Mesendoderm (in vitro differentiated cells): Measurements from ENCODE around the gene ACOT7.

Source experiments
- DNase-seq: peaks from one replicate; pipeline ENCODE4 v3.0.0; 2013
- H2AK5ac ChIP-seq: 2 replicates; pipeline ENCODE4 v1.6.1; 2013; ENCODE audit warnings: low read length, inconsistent platforms
- H2BK120ac ChIP-seq: 2 replicates; pipeline ENCODE4 v1.6.1; 2013; ENCODE audit warnings: low read depth, mild to moderate bottlenecking, low read length, moderate library complexity, mixed read lengths
- H2BK15ac ChIP-seq: replicated peaks from 2 replicates; pipeline ENCODE4 v1.6.1; 2013; ENCODE audit warnings: low read depth, mild to moderate bottlenecking, moderate library complexity
- H2BK5ac ChIP-seq: 2 replicates; pipeline ENCODE4 v1.6.1; 2013; ENCODE audit warnings: low read length, inconsistent platforms
- H3K18ac ChIP-seq: 2 replicates; pipeline ENCODE4 v1.6.1; 2013; ENCODE audit warnings: mild to moderate bottlenecking, low read length, mixed read lengths
- H3K23ac ChIP-seq: one replicate; pipeline ENCODE4 v1.6.1; 2013; ENCODE audit warnings: low read length
- H3K27ac ChIP-seq: 2 replicates; pipeline ENCODE4 v1.5.1; 2013; ENCODE audit warnings: low read depth, mild to moderate bottlenecking, inconsistent platforms, low read length, moderate library complexity
- H3K27me3 ChIP-seq: 2 replicates; pipeline ENCODE4 v1.6.1; 2013; ENCODE audit warnings: low read length, control low read depth, mild to moderate bottlenecking, inconsistent platforms; ENCODE audit not compliant: insufficient read depth, poor library complexity
- H3K36me3 ChIP-seq: 2 replicates; pipeline ENCODE4 v1.6.1; 2013; ENCODE audit warnings: low read length, inconsistent platforms; ENCODE audit not compliant: control insufficient read depth, insufficient read depth
- H3K4ac ChIP-seq: one replicate; pipeline ENCODE4 v1.6.1; 2013; ENCODE audit warnings: low read depth, mild to moderate bottlenecking, low read length, moderate library complexity
- H3K4me1 ChIP-seq: 2 replicates; pipeline ENCODE4 v1.6.1; 2013; ENCODE audit warnings: low read depth, low read length, inconsistent platforms; ENCODE audit not compliant: control insufficient read depth
- H3K4me2 ChIP-seq: 2 replicates; pipeline ENCODE4 v1.6.1; 2013; ENCODE audit warnings: low read length
- H3K4me3 ChIP-seq: 2 replicates; pipeline ENCODE4 v1.5.1; 2013; ENCODE audit warnings: mild to moderate bottlenecking, low read length
- H3K56ac ChIP-seq: one replicate; pipeline ENCODE4 v1.6.1; 2013; ENCODE audit warnings: low read length
- H3K79me1 ChIP-seq: 2 replicates; pipeline ENCODE4 v1.6.1; 2013; ENCODE audit warnings: low read length, inconsistent platforms
- H3K79me2 ChIP-seq: 2 replicates; pipeline ENCODE4 v1.6.1; 2013; ENCODE audit warnings: mild to moderate bottlenecking, low read length; ENCODE audit not compliant: control insufficient read depth, insufficient read depth
- H3K9ac ChIP-seq: 2 replicates; pipeline ENCODE4 v1.6.1; 2013; ENCODE audit warnings: low read length, inconsistent platforms
- H4K5ac ChIP-seq: one replicate; pipeline ENCODE4 v1.6.1; 2013; ENCODE audit warnings: low read length
- H4K8ac ChIP-seq: one replicate; pipeline ENCODE4 v1.6.1; 2013; ENCODE audit warnings: low read depth, mild to moderate bottlenecking, control low read depth, low read length, moderate library complexity
- WGBS: extraction: QIAGEN DNeasy Blood & Tissue Kit; methylation state at CpG from one replicate; pipeline ENCODE4 v1.1.7; 2013; ENCODE audit warnings: low lambda C conversion rate, missing lambda C conversion rate; ENCODE audit not compliant: insufficient coverage; ENCODE audit errors: extremely low coverage; 5-methylcytosine and 5-hydroxymethylcytosine counted together

The ACOT7 gene

DNA sequence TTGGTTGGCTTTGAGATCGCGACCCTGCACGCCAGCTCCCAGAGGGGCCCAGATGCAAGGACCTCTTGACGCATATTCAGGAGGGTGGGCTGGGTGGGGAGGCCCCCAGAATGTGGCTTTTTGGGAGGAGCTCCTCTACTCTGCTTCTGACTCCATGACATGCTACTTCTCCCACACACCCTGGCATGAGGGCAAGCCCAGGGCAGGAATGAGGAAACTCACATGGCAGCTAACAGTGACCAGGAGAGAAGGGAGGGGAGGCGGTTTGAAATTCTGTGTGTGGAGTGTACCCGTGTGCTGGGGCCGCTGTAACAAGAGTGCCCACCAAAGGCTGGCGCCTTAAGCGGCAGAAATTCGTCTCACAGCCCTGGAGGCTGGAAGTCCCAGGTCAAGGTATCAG is 71.4 kb downstream of the ACOT7 start:
- WGBS: no CpG with 5 or more reads among the region's 10 CpGs
- DNase-seq: no peak
- H3K36me3 ChIP-seq: no peaks in the 10 kb centered on the region

DNA sequence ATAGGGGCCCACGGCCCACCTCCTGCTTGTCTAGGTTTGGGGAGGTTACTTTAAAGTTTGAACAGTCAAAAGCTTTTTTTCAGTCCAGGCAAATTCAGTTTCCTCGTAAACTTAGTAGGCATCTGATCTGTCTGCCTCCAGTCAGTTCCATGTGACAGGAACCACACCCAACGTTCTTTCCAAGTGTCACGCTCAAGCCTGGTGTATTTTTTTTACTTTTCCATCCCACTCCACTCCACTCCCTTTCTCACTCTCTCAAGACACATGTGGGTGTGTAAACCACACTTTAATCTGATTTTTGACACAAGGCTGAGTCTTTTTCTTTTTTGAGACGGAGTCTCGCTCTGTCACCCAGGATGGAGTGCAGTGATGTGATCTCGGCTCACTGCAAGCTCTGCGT is 72.4 kb downstream of the ACOT7 start:
- Histone ChIP-seq H3K56ac (no peak overlapping the region), H3K9ac (no peak overlapping the region), H2BK120ac (no peak overlapping the region), H3K4me3 (no peak overlapping the region), H2BK5ac (no peak overlapping the region), H3K27ac (no peak overlapping the region), H3K23ac (no peak overlapping the region), H3K4me1 (no peaks in the 10 kb centered on the region), H3K4ac (no peak overlapping the region), H3K27me3 (no peaks in the 10 kb centered on the region), H3K36me3 (no peaks in the 10 kb centered on the region), H2BK15ac (no peak overlapping the region), H4K5ac (no peak overlapping the region), H3K4me2 (no peak overlapping the region), H3K18ac (no peak overlapping the region), H4K8ac (no peak overlapping the region), H3K79me2 (no peaks in the 10 kb centered on the region), H3K79me1 (no peaks in the 10 kb centered on the region), H2AK5ac (no peak overlapping the region)
- WGBS: no CpG with 5 or more reads among the region's 8 CpGs
- DNase-seq: no peak

More for the DNA sequence above, 71.4 kb downstream of the ACOT7 start:
- Histone ChIP-seq H2BK120ac (no peak overlapping the region), H3K18ac (no peak overlapping the region), H3K4me1 (no peaks in the 10 kb centered on the region), H2BK5ac (no peak overlapping the region), H3K79me1 (no peaks in the 10 kb centered on the region), H3K4me3 (no peak overlapping the region), H3K56ac (no peak overlapping the region), H3K4ac (no peak overlapping the region), H3K79me2 (no peaks in the 10 kb centered on the region), H3K23ac (no peak overlapping the region), H3K4me2 (no peak overlapping the region), H4K5ac (no peak overlapping the region), H4K8ac (no peak overlapping the region), H2BK15ac (no peak overlapping the region), H3K9ac (no peak overlapping the region), H2AK5ac (no peak overlapping the region), H3K27ac (no peak overlapping the region), H3K27me3 (no peaks in the 10 kb centered on the region)

DNA sequence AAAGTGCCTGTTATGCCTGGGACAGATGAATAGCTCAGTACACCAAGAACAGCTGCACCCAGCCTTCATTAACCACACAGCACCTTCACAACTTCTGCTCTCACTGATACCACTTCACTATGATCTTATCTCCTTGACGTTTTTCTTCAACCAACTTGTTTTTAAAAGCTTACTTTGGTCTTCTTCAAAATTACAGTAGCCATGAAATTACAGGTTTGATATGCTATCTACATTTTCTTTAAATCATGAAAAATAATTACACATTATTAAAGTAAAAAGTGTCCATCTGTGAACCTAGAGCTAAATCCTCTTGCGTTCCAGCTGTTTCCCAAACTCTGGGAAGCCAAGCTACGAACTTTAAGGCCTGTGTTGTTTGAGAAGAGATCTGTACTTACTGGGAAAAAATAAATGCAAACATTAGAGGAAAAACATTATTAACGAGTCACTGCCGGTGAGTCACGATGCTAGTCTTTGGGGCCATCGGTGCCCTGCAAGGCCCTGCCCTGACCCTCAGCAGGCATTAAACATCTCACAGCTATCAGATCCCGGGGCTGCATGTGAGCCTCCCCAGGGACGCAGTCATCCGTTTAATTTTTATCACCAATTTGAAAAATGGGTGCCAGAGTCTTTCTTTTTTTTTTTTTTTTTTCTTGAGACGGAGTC is 76.3 kb downstream of the ACOT7 start:
- H3K27ac ChIP-seq: no peak overlapping the region

DNA sequence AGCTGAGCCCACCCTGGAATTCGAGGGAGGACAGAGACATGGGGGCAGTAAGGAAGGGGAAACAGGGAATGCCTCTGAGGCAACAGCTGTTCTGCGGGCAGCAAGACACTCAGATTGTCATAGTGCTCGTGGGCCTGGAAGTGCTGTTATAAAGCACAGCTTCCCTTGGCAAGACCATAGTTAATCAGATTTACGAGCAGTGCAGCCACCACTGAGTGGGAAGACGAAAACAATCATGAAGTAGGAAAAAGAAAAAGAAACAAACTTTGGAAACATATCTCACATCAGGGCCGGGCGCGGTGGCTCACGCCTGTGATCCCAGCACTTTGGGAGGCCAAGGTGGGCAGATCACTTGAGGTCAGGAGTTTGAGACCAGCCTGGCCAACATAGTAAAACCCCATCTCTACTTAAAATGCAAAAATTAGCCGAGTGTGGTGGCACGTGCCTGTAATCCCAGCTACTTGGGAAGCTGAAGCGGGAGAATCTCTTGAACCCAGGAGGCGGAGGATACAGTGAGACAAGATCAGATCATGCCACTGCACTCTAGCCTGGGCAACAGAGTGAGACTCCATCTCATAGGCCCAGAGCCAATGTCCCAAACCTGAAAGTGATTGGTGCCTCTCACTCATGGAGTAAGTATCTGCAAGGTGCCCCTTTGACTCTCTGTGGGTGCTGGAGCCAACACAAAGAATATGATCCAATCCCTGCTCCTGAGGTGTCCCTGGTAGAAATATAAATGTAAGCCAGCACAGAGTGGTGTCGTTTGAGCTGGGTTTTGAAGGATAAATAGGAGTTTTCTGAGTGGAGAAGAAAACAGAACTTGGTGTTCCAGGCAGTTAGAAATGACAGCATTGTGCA is 77.1 kb downstream of the ACOT7 start:
- H3K79me1 ChIP-seq: no peaks in the 10 kb centered on the region
- H3K23ac ChIP-seq: no peak overlapping the region
- DNase-seq: no peak
- no peak overlapping the region for H3K4ac ChIP-seq
- H2BK15ac ChIP-seq: no peak overlapping the region
- H4K8ac ChIP-seq: no peak overlapping the region
- H3K79me2 ChIP-seq: no peaks in the 10 kb centered on the region
- no peak overlapping the region for H3K18ac ChIP-seq
- no peak overlapping the region for H3K56ac ChIP-seq
- H3K4me3 ChIP-seq: no peak overlapping the region
- H3K4me1 ChIP-seq: no peaks in the 10 kb centered on the region
- H2BK5ac ChIP-seq: no peak overlapping the region
- H3K36me3 ChIP-seq: no peaks in the 10 kb centered on the region
- H3K27ac ChIP-seq: no peak overlapping the region
- no peak overlapping the region for H2BK120ac ChIP-seq
- H2AK5ac ChIP-seq: no peak overlapping the region
- no peaks in the 10 kb centered on the region for H3K27me3 ChIP-seq
- no peak overlapping the region for H4K5ac ChIP-seq
- no peak overlapping the region for H3K9ac ChIP-seq
- WGBS: no CpG with 5 or more reads among the region's 14 CpGs
- H3K4me2 ChIP-seq: no peak overlapping the region

More for the DNA sequence above, 76.3 kb downstream of the ACOT7 start:
- Histone ChIP-seq H2BK5ac (no peak overlapping the region), H3K79me2 (no peaks in the 10 kb centered on the region), H2AK5ac (no peak overlapping the region), H3K79me1 (no peaks in the 10 kb centered on the region), H3K4me1 (no peaks in the 10 kb centered on the region), H3K23ac (no peak overlapping the region), H2BK15ac (no peak overlapping the region), H4K5ac (no peak overlapping the region), H3K56ac (no peak overlapping the region), H2BK120ac (no peak overlapping the region), H3K4me2 (no peak overlapping the region), H3K4me3 (no peak overlapping the region), H3K4ac (no peak overlapping the region), H3K18ac (no peak overlapping the region), H4K8ac (no peak overlapping the region), H3K9ac (no peak overlapping the region), H3K27me3 (no peaks in the 10 kb centered on the region), H3K36me3 (no peaks in the 10 kb centered on the region)
- WGBS: no CpG with 5 or more reads among the region's 11 CpGs
- DNase-seq: no peak

DNA sequence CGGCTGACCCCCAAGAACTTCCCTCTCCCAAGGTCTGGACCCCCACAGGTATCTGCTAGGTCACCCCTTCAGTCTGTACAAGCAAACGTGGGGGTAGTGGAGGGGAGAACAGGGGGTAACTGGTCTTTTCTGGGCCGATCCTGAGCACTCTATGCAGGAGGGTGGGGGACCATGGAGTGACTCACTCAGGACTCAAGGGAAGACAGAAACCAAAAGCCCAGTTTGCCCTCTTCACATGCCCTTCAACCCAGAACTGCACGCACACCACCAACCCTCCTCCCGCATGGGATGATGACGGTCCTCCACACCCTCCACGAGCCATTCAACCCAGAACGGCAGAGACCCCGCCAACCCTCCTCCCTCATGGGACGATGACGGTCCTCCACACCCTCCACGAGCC is 79.1 kb downstream of the ACOT7 start:
- H2AK5ac ChIP-seq: no peak overlapping the region
- H2BK120ac ChIP-seq: no peak overlapping the region
- H2BK5ac ChIP-seq: no peak overlapping the region
- no peak overlapping the region for H3K23ac ChIP-seq
- H3K9ac ChIP-seq: no peak overlapping the region
- no peak overlapping the region for H3K4me3 ChIP-seq
- H3K4ac ChIP-seq: no peak overlapping the region
- no CpG with 5 or more reads among the region's 12 CpGs for WGBS
- no peak for DNase-seq
- no peaks in the 10 kb centered on the region for H3K4me1 ChIP-seq
- no peak overlapping the region for H3K4me2 ChIP-seq
- H3K27me3 ChIP-seq: no peaks in the 10 kb centered on the region
- H3K79me2 ChIP-seq: no peaks in the 10 kb centered on the region
- H4K8ac ChIP-seq: no peak overlapping the region
- H3K36me3 ChIP-seq: no peaks in the 10 kb centered on the region
- H2BK15ac ChIP-seq: no peak overlapping the region
- no peak overlapping the region for H3K18ac ChIP-seq
- no peak overlapping the region for H3K56ac ChIP-seq
- no peak overlapping the region for H3K27ac ChIP-seq
- no peak overlapping the region for H4K5ac ChIP-seq
- H3K79me1 ChIP-seq: no peaks in the 10 kb centered on the region
